GM12873 (cell line): ENCODE results near the gene ALDH3A2.

Source experiments
- CTCF ChIP-seq: IDR thresholded peaks from 2 replicates; pipeline ENCODE4 v1.5.1; 2012; ENCODE audit warnings: low read depth, mild to moderate bottlenecking, moderate library complexity, low read length, control low read depth; ENCODE audit not compliant: insufficient read depth; ENCODE audit errors: missing control alignments

Gene ALDH3A2

GRCh38 chr17:19671433-19671832, 22.9 kb downstream of the ALDH3A2 start:
- no peak for TF ChIP-seq CTCF

GRCh38 chr17:19672009-19672750, 23.6 kb downstream of the ALDH3A2 start:
- TF ChIP-seq CTCF = no peak

GRCh38 chr17:19673623-19674022, 25.1 kb downstream of the ALDH3A2 start:
- no peak for TF ChIP-seq CTCF

GRCh38 chr17:19676896-19677295, 28.3 kb downstream of the ALDH3A2 start:
- no peak for TF ChIP-seq CTCF

- no peak for TF ChIP-seq CTCF
Measured at GRCh38 chr17:19677736-19678379, 29.3 kb downstream of the ALDH3A2 start.

GRCh38 chr17:19678581-19679453, 30.3 kb downstream of the ALDH3A2 start:
- no peak for TF ChIP-seq CTCF

- no peak for TF ChIP-seq CTCF
Measured at GRCh38 chr17:19683117-19683516, 34.6 kb downstream of the ALDH3A2 start.
